T-helper 1 cell treated with Interleukin-12 subunit alpha and Interleukin-12 subunit beta and Interleukin-4 antibody, amounts not matched to agents 30 μg/mL and 1 μg/mL, for 36 hours (primary cell): Measurements from ENCODE around the gene DNAJB5.
"Not testable (repeated sequence)": the region's sequence is repeated elsewhere in the genome, so short reads cannot be mapped to it uniquely, and the experiment has no call there.

Source experiments
- H3K27ac Mint-ChIP-seq: one replicate; pipeline ENCODE4 v1.8.0; 2021; ENCODE audit warnings: mild to moderate bottlenecking, mixed read lengths
- H3K27me3 Mint-ChIP-seq: one replicate; pipeline ENCODE4 v1.8.0; 2021; ENCODE audit warnings: low read depth, mixed read lengths
- H3K36me3 Mint-ChIP-seq: one replicate; pipeline ENCODE4 v1.8.0; 2021; ENCODE audit warnings: low read depth, mixed read lengths
- H3K4me1 Mint-ChIP-seq: one replicate; pipeline ENCODE4 v1.8.0; 2021; ENCODE audit warnings: low read depth, mixed read lengths
- H3K4me3 Mint-ChIP-seq: one replicate; pipeline ENCODE4 v1.8.0; 2021; ENCODE audit warnings: mild to moderate bottlenecking, moderate library complexity, mixed read lengths
- H3K9me3 Mint-ChIP-seq: one replicate; pipeline ENCODE4 v1.8.0; 2021; ENCODE audit warnings: mixed read lengths

Gene DNAJB5

GRCh38 chr9:35000535-35001284 lies 11.2 kb downstream of the DNAJB5 start:
- Mint-ChIP-seq H3K4me3 (no peak overlapping the region), H3K9me3 (no peaks in the 10 kb centered on the region), H3K36me3 (peaks cover 6% of the 10 kb centered on the region), H3K27ac (no peak overlapping the region), H3K27me3 (no peaks in the 10 kb centered on the region), H3K4me1 (peaks cover 18% of the 10 kb centered on the region)

- Mint-ChIP-seq H3K4me3 (no peak overlapping the region), H3K4me1 (peaks cover 18% of the 10 kb centered on the region), H3K36me3 (peaks cover 6% of the 10 kb centered on the region), H3K27me3 (no peaks in the 10 kb centered on the region), H3K27ac (no peak overlapping the region), H3K9me3 (no peaks in the 10 kb centered on the region)
Measured at GRCh38 chr9:35001285-35001677, 11.7 kb downstream of the DNAJB5 start.

- Mint-ChIP-seq H3K9me3 (no peaks in the 10 kb centered on the region), H3K4me3 (no peak overlapping the region)
Measured at GRCh38 chr9:35001803-35002502, 12.4 kb downstream of the DNAJB5 start.

GRCh38 chr9:35002623-35003022 lies 13.1 kb downstream of the DNAJB5 start:
- no peak overlapping the region for H3K27ac Mint-ChIP-seq
- peaks cover 16% of the 10 kb centered on the region for H3K4me1 Mint-ChIP-seq
- H3K36me3 Mint-ChIP-seq: no peaks in the 10 kb centered on the region
- H3K27me3 Mint-ChIP-seq: no peaks in the 10 kb centered on the region
- H3K9me3 Mint-ChIP-seq: no peaks in the 10 kb centered on the region
- H3K4me3 Mint-ChIP-seq: no peak overlapping the region

More at GRCh38 chr9:35001803-35002502, 12.4 kb downstream of the DNAJB5 start:
- H3K27ac Mint-ChIP-seq: peak overlapping the region; percentile 18
- no peaks in the 10 kb centered on the region for H3K27me3 Mint-ChIP-seq
- H3K36me3 Mint-ChIP-seq: peaks cover 3% of the 10 kb centered on the region
- peaks cover 18% of the 10 kb centered on the region for H3K4me1 Mint-ChIP-seq

- not testable (repeated sequence) for H3K4me3 Mint-ChIP-seq, H3K27ac Mint-ChIP-seq, H3K27me3 Mint-ChIP-seq, H3K9me3 Mint-ChIP-seq
- Mint-ChIP-seq H3K36me3 (peaks cover 11% of the 10 kb centered on the region), H3K4me1 (peaks cover 15% of the 10 kb centered on the region)
Measured at GRCh38 chr9:35004299-35004698, 14.8 kb downstream of the DNAJB5 start.

GRCh38 chr9:35010351-35010958 lies 20.9 kb downstream of the DNAJB5 start:
- Mint-ChIP-seq H3K27me3 (no peaks in the 10 kb centered on the region), H3K27ac (no peak overlapping the region), H3K4me1 (peaks cover 6% of the 10 kb centered on the region), H3K4me3 (no peak overlapping the region), H3K9me3 (peaks cover 20% of the 10 kb centered on the region), H3K36me3 (peaks cover 36% of the 10 kb centered on the region)

- Mint-ChIP-seq H3K36me3 (peaks cover 34% of the 10 kb centered on the region), H3K27me3 (no peaks in the 10 kb centered on the region), H3K27ac (no peak overlapping the region), H3K4me1 (peaks cover 6% of the 10 kb centered on the region), H3K9me3 (peaks cover 24% of the 10 kb centered on the region), H3K4me3 (no peak overlapping the region)
Measured at GRCh38 chr9:35014517-35014916, 25.0 kb downstream of the DNAJB5 start.

GRCh38 chr9:35023443-35023842 lies 33.9 kb downstream of the DNAJB5 start:
- H3K9me3 Mint-ChIP-seq, H3K27ac Mint-ChIP-seq, H3K27me3 Mint-ChIP-seq, H3K4me3 Mint-ChIP-seq: not testable (repeated sequence)
- Mint-ChIP-seq H3K36me3 (peaks cover 16% of the 10 kb centered on the region), H3K4me1 (peaks cover 14% of the 10 kb centered on the region)

GRCh38 chr9:35026671-35027070 lies 37.1 kb downstream of the DNAJB5 start:
- H3K9me3 Mint-ChIP-seq: no peaks in the 10 kb centered on the region
- H3K27ac Mint-ChIP-seq: no peak overlapping the region
- peaks cover 14% of the 10 kb centered on the region for H3K4me1 Mint-ChIP-seq

GRCh38 chr9:35027374-35027773 lies 37.8 kb downstream of the DNAJB5 start:
- H3K9me3 Mint-ChIP-seq: no peaks in the 10 kb centered on the region
- H3K27me3 Mint-ChIP-seq: no peaks in the 10 kb centered on the region
- peaks cover 7% of the 10 kb centered on the region for H3K36me3 Mint-ChIP-seq
- H3K4me3 Mint-ChIP-seq: no peak overlapping the region
- no peak overlapping the region for H3K27ac Mint-ChIP-seq
- H3K4me1 Mint-ChIP-seq: peaks cover 14% of the 10 kb centered on the region

More at GRCh38 chr9:35026671-35027070, 37.1 kb downstream of the DNAJB5 start:
- Mint-ChIP-seq H3K36me3 (peaks cover 11% of the 10 kb centered on the region), H3K27me3 (no peaks in the 10 kb centered on the region), H3K4me3 (no peak overlapping the region)

- no peaks in the 10 kb centered on the region for H3K27me3 Mint-ChIP-seq
- H3K4me3 Mint-ChIP-seq: no peak overlapping the region
- peaks cover 14% of the 10 kb centered on the region for H3K4me1 Mint-ChIP-seq
- no peak overlapping the region for H3K27ac Mint-ChIP-seq
- H3K9me3 Mint-ChIP-seq: no peaks in the 10 kb centered on the region
- H3K36me3 Mint-ChIP-seq: peaks cover 7% of the 10 kb centered on the region
Measured at GRCh38 chr9:35027860-35028259, 38.3 kb downstream of the DNAJB5 start.

- H3K27ac Mint-ChIP-seq: no peak overlapping the region
- H3K4me1 Mint-ChIP-seq: peaks cover 13% of the 10 kb centered on the region
- no peaks in the 10 kb centered on the region for H3K9me3 Mint-ChIP-seq
- H3K27me3 Mint-ChIP-seq: no peaks in the 10 kb centered on the region
- H3K36me3 Mint-ChIP-seq: peaks cover 7% of the 10 kb centered on the region
- H3K4me3 Mint-ChIP-seq: no peak overlapping the region
Measured at GRCh38 chr9:35028341-35028740, 38.8 kb downstream of the DNAJB5 start.

- no peaks in the 10 kb centered on the region for H3K27me3 Mint-ChIP-seq
- no peaks in the 10 kb centered on the region for H3K9me3 Mint-ChIP-seq
Measured at GRCh38 chr9:35029241-35029640, 39.7 kb downstream of the DNAJB5 start.

GRCh38 chr9:35029852-35030251 lies 40.3 kb downstream of the DNAJB5 start:
- Mint-ChIP-seq H3K27me3 (no peaks in the 10 kb centered on the region), H3K4me3 (no peak overlapping the region), H3K36me3 (peaks cover 6% of the 10 kb centered on the region), H3K27ac (no peak overlapping the region), H3K9me3 (no peaks in the 10 kb centered on the region), H3K4me1 (peaks cover 7% of the 10 kb centered on the region)

More at GRCh38 chr9:35029241-35029640, 39.7 kb downstream of the DNAJB5 start:
- Mint-ChIP-seq H3K4me1 (peaks cover 7% of the 10 kb centered on the region), H3K27ac (no peak overlapping the region), H3K4me3 (no peak overlapping the region), H3K36me3 (peaks cover 6% of the 10 kb centered on the region)

- no peaks in the 10 kb centered on the region for H3K9me3 Mint-ChIP-seq
- no peak overlapping the region for H3K27ac Mint-ChIP-seq
- H3K36me3 Mint-ChIP-seq: peaks cover 9% of the 10 kb centered on the region
- H3K4me3 Mint-ChIP-seq: no peak overlapping the region
- H3K4me1 Mint-ChIP-seq: peaks cover 10% of the 10 kb centered on the region
- no peaks in the 10 kb centered on the region for H3K27me3 Mint-ChIP-seq
Measured at GRCh38 chr9:35033101-35033500, 43.6 kb downstream of the DNAJB5 start.
